Neural cell (in vitro differentiated cells): ENCODE results near the gene RGS13. TPM values are rescaled to one million over a fixed set of nuclear protein-coding genes. Genes with fewer than 3 reads are reported as not detected.

Experiments
- H2AFZ ChIP-seq: fragments of 200-600, 300-800 bp; sonication (generic), shearing (Covaris generic); 2 replicates; pipeline ENCODE4 v1.6.0; 2014; ENCODE audit warnings: low read depth, mild to moderate bottlenecking, antibody characterized with exemption, low read length, moderate library complexity
- H3F3A ChIP-seq: fragments of 200-600 bp; shearing (Covaris generic); 2 replicates; pipeline ENCODE4 v1.6.1; 2016; ENCODE audit warnings: mild to moderate bottlenecking, moderate library complexity, mixed read lengths, antibody characterized with exemption, low read length; ENCODE audit not compliant: insufficient read depth, poor library complexity, severe bottlenecking
- H3K27ac ChIP-seq: fragments of 200-600, 300-800 bp; sonication (generic), shearing (Covaris generic); 2 replicates; pipeline ENCODE4 v1.5.1; 2014; ENCODE audit warnings: mild to moderate bottlenecking, low read length, moderate library complexity
- H3K27me3 ChIP-seq: fragments of 300-800, 200-600 bp; sonication (generic), shearing (Covaris generic); 2 replicates; pipeline ENCODE4 v1.6.0; 2014; ENCODE audit warnings: mild to moderate bottlenecking, low read depth, low read length, moderate library complexity; ENCODE audit not compliant: insufficient read depth
- H3K36me3 ChIP-seq: fragments of 300-800, 200-600 bp; sonication (generic), shearing (Covaris generic); 2 replicates; pipeline ENCODE4 v1.5.1; 2014; ENCODE audit warnings: mild to moderate bottlenecking, antibody characterized with exemption, low read length, moderate library complexity; ENCODE audit not compliant: insufficient read depth
- H3K4me2 ChIP-seq: fragments of 300-800, 200-600 bp; sonication (generic), shearing (Covaris generic); 2 replicates; pipeline ENCODE4 v1.6.0; 2014; ENCODE audit warnings: mild to moderate bottlenecking, low read length
- H3K4me3 ChIP-seq: fragments of 300-800, 200-600 bp; sonication (generic), shearing (Covaris generic); 2 replicates; pipeline ENCODE4 v1.5.1; 2014; ENCODE audit warnings: mild to moderate bottlenecking, low read length, moderate library complexity
- H3K79me2 ChIP-seq: fragments of 200-600 bp; shearing (Covaris generic); replicated peaks from 2 replicates; pipeline ENCODE4 v1.6.0; 2014; ENCODE audit warnings: mild to moderate bottlenecking, low read length, moderate library complexity; ENCODE audit not compliant: insufficient read depth
- H3K9ac ChIP-seq: fragments of 300-800, 200-600 bp; sonication (generic), shearing (Covaris generic); 2 replicates; pipeline ENCODE4 v1.6.1; 2016; ENCODE audit warnings: mild to moderate bottlenecking, low read length, mixed read lengths
- H3K9me2 ChIP-seq: fragments of 200-600 bp; shearing (Covaris generic); 2 replicates; pipeline ENCODE4 v1.6.1; 2016; ENCODE audit warnings: mild to moderate bottlenecking, low read length, mixed read lengths; ENCODE audit not compliant: insufficient read depth
- H3K9me3 ChIP-seq: fragments of 200-600, 300-800 bp; sonication (generic), shearing (Covaris generic); 2 replicates; pipeline ENCODE4 v1.6.1; 2016; ENCODE audit warnings: mild to moderate bottlenecking, mixed run types, low read length, moderate library complexity, mixed read lengths
- H4K20me1 ChIP-seq: fragments of 200-600 bp; shearing (Covaris generic); 2 replicates; pipeline ENCODE4 v1.6.1; 2016; ENCODE audit warnings: mild to moderate bottlenecking, mixed run types; ENCODE audit not compliant: insufficient read depth
- EP300 ChIP-seq: fragments of 450-650 bp; conservative IDR thresholded peaks from 2 replicates; pipeline ENCODE4 v1.6.1; 2014; ENCODE audit warnings: antibody characterized with exemption, mild to moderate bottlenecking, moderate library complexity; ENCODE audit not compliant: poor library complexity, severe bottlenecking
- EZH2 ChIP-seq: fragments of 200-600, 300-800 bp; shearing (Covaris generic), sonication (generic); IDR thresholded peaks from 2 replicates; pipeline ENCODE4 v1.6.1; 2014; ENCODE audit warnings: antibody characterized with exemption, low read length, borderline replicate concordance, mild to moderate bottlenecking; ENCODE audit not compliant: insufficient read depth, poor library complexity, severe bottlenecking
- MXI1 ChIP-seq: fragments of 450-650 bp; conservative IDR thresholded peaks from 2 replicates; pipeline ENCODE4 v1.6.1; 2014; ENCODE audit warnings: antibody characterized with exemption, mild to moderate bottlenecking; ENCODE audit not compliant: poor library complexity, severe bottlenecking
- POLR2AphosphoS5 ChIP-seq: IDR thresholded peaks from 2 replicates; pipeline ENCODE4 v1.6.1; 2012
- RAD21 ChIP-seq: fragments of 450-650 bp; conservative IDR thresholded peaks from 2 replicates; pipeline ENCODE4 v1.6.1; 2014; ENCODE audit warnings: antibody characterized with exemption, mild to moderate bottlenecking, moderate library complexity
- REST ChIP-seq: IDR thresholded peaks from 2 replicates; pipeline ENCODE4 v1.6.1; 2012; ENCODE audit warnings: borderline replicate concordance
- SMC3 ChIP-seq: fragments of 450-650 bp; conservative IDR thresholded peaks from 2 replicates; pipeline ENCODE4 v1.6.1; 2014; ENCODE audit warnings: antibody characterized with exemption, mild to moderate bottlenecking, moderate library complexity; ENCODE audit not compliant: poor library complexity
- TAF1 ChIP-seq: IDR thresholded peaks from 2 replicates; pipeline ENCODE4 v1.6.1; 2012; ENCODE audit warnings: low read depth
- polyA plus RNA-seq: library from polyadenylated mRNA; depleted of rRNA; stranded (reverse); fragments of >200 nt; gene quantifications from 2 replicates; pipeline ENCODE4 v1.2.3, GENCODE V29; 2014
- TF ChIP-seq, protein P1 (sequence below): fragments of 450-650 bp; IDR thresholded peaks from 2 replicates; pipeline ENCODE4 v1.5.1; 2014; ENCODE audit warnings: antibody characterized with exemption, mild to moderate bottlenecking, moderate library complexity; ENCODE audit not compliant: poor library complexity, severe bottlenecking

The RGS13 gene
- polyA plus RNA-seq, 1 donor from 2014 or later, result not detected

GRCh38 chr1:192697771-192698170 lies 61.8 kb downstream of the RGS13 start:
- Histone ChIP-seq H2AFZ (no peak overlapping the region), H3K27me3 (no peaks in the 10 kb centered on the region), H3K9me3 (no peaks in the 10 kb centered on the region), H3K4me3 (no peak overlapping the region), H3K79me2 (no peaks in the 10 kb centered on the region), H3K27ac (no peak overlapping the region), H3K4me2 (no peak overlapping the region), H4K20me1 (no peaks in the 10 kb centered on the region), H3K9ac (no peak overlapping the region), H3F3A (no peaks in the 10 kb centered on the region), H3K36me3 (no peaks in the 10 kb centered on the region), H3K9me2 (no peaks in the 10 kb centered on the region)
- no peak for TF ChIP-seq EP300
- TF ChIP-seq, protein P1, sequence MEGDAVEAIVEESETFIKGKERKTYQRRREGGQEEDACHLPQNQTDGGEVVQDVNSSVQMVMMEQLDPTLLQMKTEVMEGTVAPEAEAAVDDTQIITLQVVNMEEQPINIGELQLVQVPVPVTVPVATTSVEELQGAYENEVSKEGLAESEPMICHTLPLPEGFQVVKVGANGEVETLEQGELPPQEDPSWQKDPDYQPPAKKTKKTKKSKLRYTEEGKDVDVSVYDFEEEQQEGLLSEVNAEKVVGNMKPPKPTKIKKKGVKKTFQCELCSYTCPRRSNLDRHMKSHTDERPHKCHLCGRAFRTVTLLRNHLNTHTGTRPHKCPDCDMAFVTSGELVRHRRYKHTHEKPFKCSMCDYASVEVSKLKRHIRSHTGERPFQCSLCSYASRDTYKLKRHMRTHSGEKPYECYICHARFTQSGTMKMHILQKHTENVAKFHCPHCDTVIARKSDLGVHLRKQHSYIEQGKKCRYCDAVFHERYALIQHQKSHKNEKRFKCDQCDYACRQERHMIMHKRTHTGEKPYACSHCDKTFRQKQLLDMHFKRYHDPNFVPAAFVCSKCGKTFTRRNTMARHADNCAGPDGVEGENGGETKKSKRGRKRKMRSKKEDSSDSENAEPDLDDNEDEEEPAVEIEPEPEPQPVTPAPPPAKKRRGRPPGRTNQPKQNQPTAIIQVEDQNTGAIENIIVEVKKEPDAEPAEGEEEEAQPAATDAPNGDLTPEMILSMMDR, result no peak
- no peak for TF ChIP-seq EZH2
- no peak for TF ChIP-seq REST
- no peak for TF ChIP-seq POLR2AphosphoS5
- no peak for TF ChIP-seq SMC3
- TF ChIP-seq RAD21, result no peak
- no peak for TF ChIP-seq TAF1
- no peak for TF ChIP-seq MXI1

- Histone ChIP-seq H3K27ac (no peak overlapping the region), H3K36me3 (no peaks in the 10 kb centered on the region), H3K4me2 (no peak overlapping the region), H3K27me3 (no peaks in the 10 kb centered on the region), H4K20me1 (no peaks in the 10 kb centered on the region), H3K9ac (no peak overlapping the region), H3K4me3 (no peak overlapping the region), H2AFZ (no peak overlapping the region), H3K9me3 (no peaks in the 10 kb centered on the region), H3K79me2 (no peaks in the 10 kb centered on the region), H3F3A (no peaks in the 10 kb centered on the region), H3K9me2 (no peaks in the 10 kb centered on the region)
- no peak for TF ChIP-seq EZH2
- TF ChIP-seq MXI1, result no peak
- no peak for TF ChIP-seq SMC3
- TF ChIP-seq POLR2AphosphoS5, result no peak
- TF ChIP-seq, protein P1, result no peak
- TF ChIP-seq RAD21, result no peak
- no peak for TF ChIP-seq REST
Measured at GRCh38 chr1:192698731-192699130, 62.8 kb downstream of the RGS13 start.
